AG10803 (cell line): ENCODE results near the gene CLCA1.

ENCODE experiments used
- DNase-seq: peaks from one replicate; pipeline ENCODE4 v3.0.0; 2010; ENCODE audit warnings: low read depth
- H3K4me3 ChIP-seq: 2 replicates; pipeline ENCODE4 v1.5.1; 2011; ENCODE audit warnings: mild to moderate bottlenecking, low read length, control low read depth
- TF ChIP-seq, protein P1 (sequence below): conservative IDR thresholded peaks from 2 replicates; pipeline ENCODE4 v1.5.1; 2011; ENCODE audit warnings: mild to moderate bottlenecking, low read length, control low read depth, inconsistent platforms

Gene CLCA1

DNA sequence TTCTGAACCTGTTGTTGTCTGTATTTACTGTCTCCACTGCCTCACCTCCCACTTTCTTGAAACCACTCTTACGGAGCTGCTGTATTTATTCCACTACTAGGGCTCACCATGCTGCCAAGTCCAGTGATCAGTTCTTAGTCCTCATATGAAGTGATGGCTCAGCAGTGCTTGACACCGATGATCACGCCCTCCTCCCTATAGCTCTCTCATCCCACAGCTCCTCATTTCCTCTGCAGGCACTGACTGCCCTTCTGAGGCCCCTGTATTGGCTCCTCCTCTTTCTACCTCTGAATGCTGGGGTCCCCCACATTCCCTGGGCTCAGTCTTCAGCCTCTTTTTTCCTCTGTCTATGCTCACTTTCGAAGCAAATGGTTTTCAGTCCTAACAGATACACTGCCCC is 3.4 kb downstream of the CLCA1 start:
- TF ChIP-seq, protein P1, sequence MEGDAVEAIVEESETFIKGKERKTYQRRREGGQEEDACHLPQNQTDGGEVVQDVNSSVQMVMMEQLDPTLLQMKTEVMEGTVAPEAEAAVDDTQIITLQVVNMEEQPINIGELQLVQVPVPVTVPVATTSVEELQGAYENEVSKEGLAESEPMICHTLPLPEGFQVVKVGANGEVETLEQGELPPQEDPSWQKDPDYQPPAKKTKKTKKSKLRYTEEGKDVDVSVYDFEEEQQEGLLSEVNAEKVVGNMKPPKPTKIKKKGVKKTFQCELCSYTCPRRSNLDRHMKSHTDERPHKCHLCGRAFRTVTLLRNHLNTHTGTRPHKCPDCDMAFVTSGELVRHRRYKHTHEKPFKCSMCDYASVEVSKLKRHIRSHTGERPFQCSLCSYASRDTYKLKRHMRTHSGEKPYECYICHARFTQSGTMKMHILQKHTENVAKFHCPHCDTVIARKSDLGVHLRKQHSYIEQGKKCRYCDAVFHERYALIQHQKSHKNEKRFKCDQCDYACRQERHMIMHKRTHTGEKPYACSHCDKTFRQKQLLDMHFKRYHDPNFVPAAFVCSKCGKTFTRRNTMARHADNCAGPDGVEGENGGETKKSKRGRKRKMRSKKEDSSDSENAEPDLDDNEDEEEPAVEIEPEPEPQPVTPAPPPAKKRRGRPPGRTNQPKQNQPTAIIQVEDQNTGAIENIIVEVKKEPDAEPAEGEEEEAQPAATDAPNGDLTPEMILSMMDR = no peak
- no peak for DNase-seq
- H3K4me3 ChIP-seq = no peak overlapping the region

DNA sequence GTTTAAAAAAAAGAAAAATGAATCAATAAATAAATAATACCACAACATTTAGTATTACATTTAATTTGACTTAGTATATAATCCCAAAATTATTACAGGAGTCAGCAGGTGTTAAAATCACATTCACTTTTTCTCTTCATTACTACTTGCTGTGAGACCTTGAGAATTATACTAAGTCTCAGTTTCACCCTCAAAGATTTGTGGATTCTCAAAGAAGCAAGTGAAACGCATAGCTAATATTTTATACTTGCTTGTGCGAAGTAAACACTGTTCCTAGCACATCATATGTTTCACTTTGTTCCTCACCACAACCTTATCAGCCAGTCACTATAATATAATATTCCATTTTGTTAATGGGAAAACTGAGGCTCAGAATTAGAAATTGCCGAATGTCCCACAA is 4.0 kb downstream of the CLCA1 start:
- DNase-seq = no peak
- no peak overlapping the region for H3K4me3 ChIP-seq
- TF ChIP-seq, protein P1 = no peak

DNA sequence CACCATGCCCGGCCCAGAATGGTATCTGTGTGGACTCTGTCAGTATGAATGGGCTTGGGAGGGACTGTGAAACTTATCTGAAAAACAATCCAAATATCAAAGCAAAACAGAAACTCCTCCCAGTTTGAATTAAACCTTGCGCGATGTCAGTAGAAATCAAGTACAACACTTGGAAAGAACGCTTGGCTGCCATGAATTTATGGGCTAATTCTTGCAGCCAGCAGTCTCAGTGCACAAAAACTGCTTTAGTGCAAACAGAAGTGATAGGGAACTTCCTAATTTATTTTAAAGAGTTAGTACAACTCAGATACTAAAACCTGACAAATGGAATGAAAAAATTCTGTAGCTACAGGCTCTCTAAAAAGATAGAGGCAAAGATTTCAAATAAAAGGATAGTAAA is 8.5 kb downstream of the CLCA1 start:
- TF ChIP-seq, protein P1 = no peak
- no peak for DNase-seq
- H3K4me3 ChIP-seq = no peak overlapping the region

DNA sequence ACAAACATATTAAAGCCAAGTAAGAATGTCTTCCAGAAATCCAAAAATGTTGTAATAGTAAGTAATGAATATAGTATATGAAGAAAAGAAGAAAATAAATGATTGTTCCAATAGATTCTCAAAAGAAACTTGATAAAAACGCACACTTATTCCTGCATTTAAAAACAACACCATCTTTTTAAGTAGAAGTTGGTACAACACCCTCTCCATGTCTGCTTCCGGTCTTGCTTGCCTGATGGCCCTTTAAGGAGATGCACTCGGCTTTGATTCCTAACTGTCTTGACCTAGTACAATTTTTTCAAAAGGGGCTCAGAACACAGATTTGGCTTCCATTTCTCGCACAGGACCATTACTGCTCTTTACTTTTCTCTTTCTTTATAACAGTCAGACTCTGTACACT is 9.0 kb downstream of the CLCA1 start:
- DNase-seq = no peak
- TF ChIP-seq, protein P1 = no peak
- no peak overlapping the region for H3K4me3 ChIP-seq

DNA sequence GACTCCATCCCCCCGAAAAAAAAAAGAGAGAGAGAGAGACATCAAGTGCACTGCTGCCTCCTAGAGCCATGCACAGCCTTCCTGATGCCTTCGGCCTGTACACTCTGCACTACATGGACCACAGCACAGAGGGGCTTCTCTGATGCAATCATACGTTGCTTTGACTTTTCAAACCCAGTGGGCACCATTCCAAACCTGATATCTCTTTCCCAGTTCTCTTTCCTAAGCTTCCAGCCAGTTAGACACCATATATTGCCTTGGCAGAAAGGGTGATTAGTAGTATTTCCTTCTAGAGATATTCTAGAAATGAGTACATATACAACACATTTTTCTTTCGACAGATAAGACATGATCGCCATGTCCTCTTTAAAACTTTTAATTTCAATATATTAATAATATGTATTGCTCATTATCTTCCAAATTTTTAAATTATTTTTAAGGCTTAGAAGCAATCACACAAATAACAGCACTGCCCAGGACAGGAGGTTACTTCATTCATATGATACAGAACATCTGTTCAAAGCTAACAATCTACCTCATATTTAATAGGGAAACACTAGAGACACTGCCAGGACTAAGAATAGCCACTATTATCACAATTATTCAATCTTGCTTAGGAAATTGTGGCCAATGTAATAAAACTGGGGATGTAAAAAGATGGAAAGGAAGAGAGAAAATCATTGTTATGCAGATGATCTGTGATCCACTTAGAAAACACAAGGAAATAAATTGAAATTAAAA is 9.9 kb downstream of the CLCA1 start:
- TF ChIP-seq, protein P1 = no peak
- H3K4me3 ChIP-seq = no peak overlapping the region
- DNase-seq = no peak

DNA sequence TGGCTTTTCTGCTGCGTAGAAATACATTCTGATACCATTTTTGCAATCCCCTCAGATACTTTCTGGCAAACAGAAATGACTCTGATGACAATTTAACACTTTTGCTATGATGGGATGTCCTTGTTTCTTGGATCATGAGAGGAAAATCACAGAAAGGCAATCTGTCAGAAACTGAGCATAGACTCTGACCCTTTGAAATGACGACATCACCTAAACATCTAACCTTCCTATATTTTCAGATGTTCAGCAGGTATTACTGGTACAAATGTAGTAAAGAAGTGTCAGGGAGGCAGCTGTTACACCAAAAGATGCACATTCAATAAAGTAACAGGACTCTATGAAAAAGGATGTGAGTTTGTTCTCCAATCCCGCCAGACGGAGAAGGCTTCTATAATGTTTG is 13.2 kb downstream of the CLCA1 start:
- DNase-seq = no peak
- TF ChIP-seq, protein P1 = no peak
- H3K4me3 ChIP-seq = no peak overlapping the region

DNA sequence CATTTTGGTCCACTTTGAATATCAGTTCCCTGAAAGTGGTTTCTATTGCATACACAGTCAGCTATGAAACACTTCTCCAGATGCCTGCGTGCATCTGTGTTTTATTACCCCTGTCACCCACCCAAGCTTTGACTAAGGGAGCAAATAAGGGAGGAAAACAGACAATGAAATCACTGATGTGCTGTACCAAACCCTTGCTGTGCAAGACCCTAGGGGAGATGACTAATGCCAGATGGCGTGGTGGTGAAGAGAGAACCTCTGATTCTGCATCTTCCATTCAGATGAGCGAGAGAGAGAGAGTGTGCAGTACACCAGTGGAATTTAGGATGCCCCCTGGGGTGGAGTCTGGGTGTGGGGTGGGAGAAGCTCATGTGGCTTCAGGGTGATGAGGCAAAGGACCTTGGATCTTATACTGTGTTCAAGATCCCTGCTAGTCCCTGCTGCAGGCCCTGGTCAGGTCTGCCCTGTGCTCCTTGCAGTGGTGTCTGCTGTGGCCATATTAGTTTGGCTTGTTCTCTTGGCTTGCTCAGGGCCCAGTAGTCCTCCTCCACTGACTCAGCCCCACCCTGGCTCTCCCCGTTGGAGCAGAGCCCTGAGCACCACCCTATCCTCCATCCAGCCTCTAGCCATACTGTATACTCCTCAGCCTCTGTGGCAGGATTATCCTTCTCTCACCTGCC is 18.5 kb downstream of the CLCA1 start:
- TF ChIP-seq, protein P1 = no peak
- no peak overlapping the region for H3K4me3 ChIP-seq
- peak; percentile 97 for DNase-seq
